Rectal smooth muscle tissue (tissue), 1 donor: ENCODE data around the gene PCSK4.

Experiments
- H3K27ac ChIP-seq: one replicate; pipeline ENCODE4 v1.7.0; 2013; ENCODE audit warnings: low read depth, low read length, inconsistent platforms
- H3K27me3 ChIP-seq: one replicate; pipeline ENCODE4 v1.7.0; 2013; ENCODE audit warnings: low read length; ENCODE audit not compliant: control insufficient read depth, insufficient read depth
- H3K36me3 ChIP-seq: one replicate; pipeline ENCODE4 v1.7.0; 2013; ENCODE audit warnings: low read length; ENCODE audit not compliant: control insufficient read depth, insufficient read depth
- H3K4me1 ChIP-seq: one replicate; pipeline ENCODE4 v1.7.0; 2013; ENCODE audit warnings: low read length; ENCODE audit not compliant: control insufficient read depth, insufficient read depth
- H3K4me3 ChIP-seq: one replicate; pipeline ENCODE4 v1.7.0; 2013; ENCODE audit warnings: low read length
- H3K9ac ChIP-seq: one replicate; pipeline ENCODE4 v1.7.0; 2013; ENCODE audit warnings: low read length

PCSK4 gene

DNA sequence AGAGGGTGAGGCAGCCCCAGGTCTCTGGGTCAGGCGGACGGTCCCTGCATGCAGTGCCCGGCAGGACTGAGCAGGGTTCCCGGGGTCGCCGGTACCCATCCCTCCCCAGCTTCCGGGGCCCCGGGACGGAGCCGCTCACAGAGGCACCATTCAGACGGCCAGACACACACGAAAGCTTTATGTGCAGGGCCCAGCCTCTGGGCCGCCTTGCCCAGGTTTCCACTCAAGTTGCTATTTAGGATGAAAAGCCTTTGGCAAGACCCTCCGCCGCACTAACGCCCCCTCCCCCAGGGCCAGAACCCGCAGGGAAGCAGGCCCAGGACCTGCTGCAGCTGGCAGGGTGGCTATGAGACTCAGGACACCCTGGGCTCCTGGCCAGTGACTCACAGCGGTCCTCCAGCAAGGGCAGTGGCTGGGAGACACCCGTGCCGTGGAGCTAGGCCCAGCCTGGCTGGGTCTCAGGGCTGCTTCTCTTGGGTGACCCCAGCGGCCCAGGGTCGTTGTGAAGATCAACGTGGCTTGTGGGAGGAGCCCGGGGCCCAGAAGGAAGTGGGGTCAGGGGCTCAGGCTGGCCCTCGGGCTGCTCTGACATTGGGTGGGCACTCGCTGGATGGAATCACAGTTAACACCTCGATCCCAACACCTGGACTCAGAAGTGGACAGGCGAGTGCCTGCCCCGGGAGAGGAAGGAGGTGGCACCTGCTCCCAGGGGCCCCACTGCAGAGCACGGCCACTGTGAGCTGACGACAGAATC is 16.0 kb downstream of the PCSK4 start:
- Histone ChIP-seq H3K36me3 (peaks cover 5% of the 10 kb centered on the region), H3K4me3 (no peak overlapping the region), H3K4me1 (peaks cover 7% of the 10 kb centered on the region), H3K27ac (no peak overlapping the region), H3K9ac (no peak overlapping the region), H3K27me3 (peaks cover 38% of the 10 kb centered on the region)

DNA sequence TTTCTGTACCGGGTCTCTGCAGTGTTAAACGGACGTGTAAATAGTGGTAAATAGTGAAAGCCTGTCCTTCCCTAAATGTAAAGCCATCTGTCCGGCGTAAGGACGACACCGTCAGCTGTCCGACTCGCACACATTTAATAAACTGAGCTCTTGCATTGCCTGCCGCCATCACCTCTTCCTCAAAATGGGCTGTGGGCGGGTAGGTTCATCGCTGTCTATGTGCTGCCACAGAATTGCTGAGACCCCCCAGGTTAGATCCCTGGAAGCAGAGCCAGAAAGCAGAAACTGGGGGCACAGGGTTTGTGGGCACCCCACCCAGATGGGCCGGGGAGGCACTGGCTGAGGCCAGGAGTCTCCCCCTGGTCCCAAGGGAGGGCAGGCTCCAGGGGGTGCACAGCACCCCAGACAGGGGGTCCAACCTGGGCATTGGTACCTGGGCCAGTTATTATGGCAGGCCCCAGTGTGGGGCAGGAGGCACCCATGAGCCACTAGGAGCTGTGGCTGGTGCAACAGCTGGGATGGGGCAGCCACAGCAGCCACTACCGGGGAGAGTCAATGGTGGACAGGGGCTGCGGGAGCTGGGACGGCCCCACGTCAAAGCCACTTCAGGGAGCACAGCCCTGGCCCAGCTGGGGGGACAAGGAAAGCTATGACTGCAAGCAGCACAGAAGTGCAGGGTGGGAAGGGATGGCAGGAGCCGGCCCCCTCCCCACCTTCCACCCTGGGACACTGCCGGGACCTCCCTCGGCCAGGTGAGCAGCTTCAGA is 16.9 kb downstream of the PCSK4 start:
- H3K36me3 ChIP-seq, result peaks cover 5% of the 10 kb centered on the region
- peaks cover 7% of the 10 kb centered on the region for H3K4me1 ChIP-seq
- peaks cover 42% of the 10 kb centered on the region for H3K27me3 ChIP-seq
- H3K4me3 ChIP-seq, result no peak overlapping the region
- no peak overlapping the region for H3K27ac ChIP-seq
- no peak overlapping the region for H3K9ac ChIP-seq

- H3K9ac ChIP-seq, result no peak overlapping the region
Observed at GRCh38 chr19:1472231-1473084, 17.7 kb downstream of the PCSK4 start.

GRCh38 chr19:1471515-1472160 is 18.5 kb downstream of the PCSK4 start:
- Histone ChIP-seq H3K4me1 (peaks cover 7% of the 10 kb centered on the region), H3K36me3 (peaks cover 3% of the 10 kb centered on the region), H3K9ac (no peak overlapping the region), H3K27me3 (peaks cover 49% of the 10 kb centered on the region), H3K27ac (no peak overlapping the region), H3K4me3 (peak overlapping the region; percentile 57)

More at GRCh38 chr19:1472231-1473084, 17.7 kb downstream of the PCSK4 start:
- no peak overlapping the region for H3K4me3 ChIP-seq
- H3K36me3 ChIP-seq, result peaks cover 5% of the 10 kb centered on the region
- H3K27ac ChIP-seq, result no peak overlapping the region
- peaks cover 7% of the 10 kb centered on the region for H3K4me1 ChIP-seq
- peaks cover 44% of the 10 kb centered on the region for H3K27me3 ChIP-seq

- Histone ChIP-seq H3K36me3 (peaks cover 3% of the 10 kb centered on the region), H3K4me3 (peak overlapping the region; percentile 57), H3K9ac (no peak overlapping the region), H3K27ac (no peak overlapping the region), H3K27me3 (peaks cover 54% of the 10 kb centered on the region), H3K4me1 (peaks cover 7% of the 10 kb centered on the region)
Observed at GRCh38 chr19:1471010-1471514, 19.1 kb downstream of the PCSK4 start.

DNA sequence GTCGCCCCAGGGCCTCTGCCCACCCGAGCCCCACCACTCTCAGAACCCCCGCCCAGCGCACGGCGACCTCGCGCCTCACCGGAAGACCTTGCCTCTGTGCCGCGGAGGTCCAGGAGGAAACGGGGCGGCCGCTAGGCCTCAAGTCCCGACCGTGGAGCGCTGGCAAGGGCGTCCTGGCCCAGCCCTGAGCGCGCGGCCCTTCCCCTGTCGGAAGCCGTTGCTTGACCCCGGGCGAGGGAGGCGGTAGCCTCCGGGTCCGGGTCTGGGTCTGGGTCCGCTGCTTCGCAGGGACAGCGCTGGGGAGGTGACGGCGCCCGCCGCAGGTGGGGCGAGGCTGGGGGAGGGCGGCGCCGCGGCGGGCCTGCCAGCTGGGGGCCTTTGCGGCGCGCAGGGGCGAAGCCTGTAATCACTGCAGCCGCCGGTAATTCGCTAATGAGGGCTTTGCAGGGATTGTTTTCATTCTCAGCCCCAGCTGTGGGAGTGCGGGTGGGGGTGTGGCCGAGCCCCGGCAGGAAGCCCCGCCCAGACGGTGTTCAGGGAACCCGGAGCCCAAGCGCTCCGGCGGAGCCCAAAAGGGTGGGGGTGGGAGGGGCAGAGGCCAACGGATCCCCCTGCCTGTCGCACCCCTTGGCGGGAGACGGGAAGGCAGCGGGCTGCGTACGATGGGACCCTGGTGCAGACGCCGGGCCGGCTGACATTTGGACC is 19.7 kb downstream of the PCSK4 start:
- peak overlapping the region; percentile 57 for H3K4me3 ChIP-seq
- H3K4me1 ChIP-seq, result peaks cover 7% of the 10 kb centered on the region
- peaks cover 3% of the 10 kb centered on the region for H3K36me3 ChIP-seq
- H3K27me3 ChIP-seq, result peaks cover 55% of the 10 kb centered on the region
- no peak overlapping the region for H3K9ac ChIP-seq
- no peak overlapping the region for H3K27ac ChIP-seq

- Histone ChIP-seq H3K27ac (no peak overlapping the region), H3K4me1 (peaks cover 7% of the 10 kb centered on the region), H3K4me3 (peak overlapping the region; percentile 54), H3K9ac (no peak overlapping the region), H3K36me3 (peaks cover 3% of the 10 kb centered on the region), H3K27me3 (peaks cover 55% of the 10 kb centered on the region)
Observed at GRCh38 chr19:1470055-1470304, 20.2 kb downstream of the PCSK4 start.

- peak overlapping the region; percentile 54 for H3K4me3 ChIP-seq
- peaks cover 7% of the 10 kb centered on the region for H3K4me1 ChIP-seq
- H3K27me3 ChIP-seq, result peaks cover 55% of the 10 kb centered on the region
Observed at GRCh38 chr19:1469255-1470054, 20.7 kb downstream of the PCSK4 start.

GRCh38 chr19:1468821-1469254 is 21.3 kb downstream of the PCSK4 start:
- Histone ChIP-seq H3K4me1 (peaks cover 7% of the 10 kb centered on the region), H3K27me3 (peaks cover 55% of the 10 kb centered on the region), H3K36me3 (no peaks in the 10 kb centered on the region), H3K9ac (no peak overlapping the region), H3K27ac (no peak overlapping the region), H3K4me3 (peak overlapping the region; percentile 36)

More at GRCh38 chr19:1469255-1470054, 20.7 kb downstream of the PCSK4 start:
- H3K9ac ChIP-seq, result no peak overlapping the region
- no peak overlapping the region for H3K27ac ChIP-seq
- no peaks in the 10 kb centered on the region for H3K36me3 ChIP-seq

- Histone ChIP-seq H3K9ac (no peak overlapping the region), H3K27me3 (peaks cover 55% of the 10 kb centered on the region), H3K36me3 (no peaks in the 10 kb centered on the region), H3K4me1 (peaks cover 7% of the 10 kb centered on the region), H3K4me3 (peak overlapping the region; percentile 21), H3K27ac (no peak overlapping the region)
Observed at GRCh38 chr19:1468274-1468820, 21.8 kb downstream of the PCSK4 start.
